GM15510 (cell line): ENCODE data around the gene CACTIN.

Experiments
- POLR2A ChIP-seq: IDR thresholded peaks from 3 replicates; pipeline ENCODE4 v1.6.1; 2011; ENCODE audit warnings: borderline replicate concordance; ENCODE audit not compliant: insufficient read length; ENCODE audit errors: extremely low read depth

The CACTIN gene

DNA sequence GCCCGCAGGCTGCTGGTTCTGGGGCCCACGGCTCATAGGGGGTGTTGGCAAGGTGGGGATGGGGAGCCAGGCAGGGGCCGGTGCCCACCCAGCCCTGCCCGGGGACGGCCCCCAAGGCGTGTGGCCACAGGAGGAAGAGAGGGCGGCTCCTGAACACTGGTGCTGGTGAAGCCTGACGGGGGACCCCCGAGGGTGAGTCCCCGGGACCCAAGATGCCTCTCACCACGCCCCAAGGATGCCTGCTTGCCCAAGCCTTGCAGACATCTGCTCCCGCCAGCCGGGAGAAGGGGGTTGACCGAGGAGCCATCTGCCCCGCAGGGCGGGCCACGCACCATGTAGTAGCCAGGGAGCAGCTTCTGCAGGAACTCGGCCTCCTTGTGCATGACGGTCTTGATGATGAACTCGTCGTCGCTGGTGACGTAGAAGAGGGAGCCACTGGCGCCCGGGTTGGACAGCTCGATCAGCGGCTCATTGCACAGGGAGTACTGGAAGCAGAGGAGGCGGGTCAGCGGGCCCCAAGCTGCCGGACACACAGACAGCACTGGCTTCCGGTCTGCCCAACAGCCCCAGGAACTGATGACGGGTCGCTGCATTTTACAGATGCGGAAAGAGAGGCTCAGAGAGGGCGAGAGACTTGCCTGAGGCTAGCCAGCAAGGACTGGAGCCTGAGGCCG is 29.6 kb upstream of the CACTIN start:
- no peak for TF ChIP-seq POLR2A

- TF ChIP-seq POLR2A = no peak
These were observed 28.9 kb upstream of the CACTIN start for GRCh38 chr19:3655402-3656072.

GRCh38 chr19:3653865-3654513 is 27.4 kb upstream of the CACTIN start:
- no peak for TF ChIP-seq POLR2A

DNA sequence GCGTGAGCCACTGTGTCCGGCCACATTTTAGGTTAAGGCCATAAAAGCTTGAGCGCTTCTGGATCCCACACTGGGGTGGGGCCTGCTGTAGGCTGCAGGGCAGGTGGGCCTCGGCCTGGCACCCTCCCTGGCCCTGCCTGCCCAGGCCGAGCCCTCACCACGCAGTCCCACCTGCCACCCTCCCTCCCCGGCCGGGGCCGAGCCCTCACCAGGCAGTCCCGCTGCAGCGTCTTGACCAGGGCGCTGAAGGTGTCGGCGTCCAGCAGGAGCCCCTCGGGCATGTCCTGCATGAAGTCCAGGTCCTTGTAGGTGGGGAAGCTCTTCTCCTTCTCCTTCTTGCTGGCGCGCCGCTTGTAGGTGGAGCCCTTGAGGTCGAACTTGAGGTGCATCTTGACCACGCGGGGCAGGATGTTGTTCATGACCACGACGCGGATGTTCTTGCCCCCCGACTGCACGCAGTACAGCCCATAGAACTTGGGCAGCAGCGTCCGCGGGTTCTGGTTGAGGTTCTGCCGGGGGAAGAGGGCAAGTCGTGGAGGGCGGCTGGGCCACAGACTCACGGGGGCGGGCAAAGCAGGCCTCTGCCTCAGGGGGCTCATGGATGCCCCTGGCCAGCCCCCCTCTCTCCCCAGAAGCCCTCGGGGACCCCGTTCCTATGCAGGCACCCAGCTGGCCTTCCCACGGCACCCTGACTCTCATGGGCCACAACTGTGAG is 26.6 kb upstream of the CACTIN start:
- TF ChIP-seq POLR2A = no peak

- no peak for TF ChIP-seq POLR2A
These were observed 25.8 kb upstream of the CACTIN start for GRCh38 chr19:3652422-3652821.

DNA sequence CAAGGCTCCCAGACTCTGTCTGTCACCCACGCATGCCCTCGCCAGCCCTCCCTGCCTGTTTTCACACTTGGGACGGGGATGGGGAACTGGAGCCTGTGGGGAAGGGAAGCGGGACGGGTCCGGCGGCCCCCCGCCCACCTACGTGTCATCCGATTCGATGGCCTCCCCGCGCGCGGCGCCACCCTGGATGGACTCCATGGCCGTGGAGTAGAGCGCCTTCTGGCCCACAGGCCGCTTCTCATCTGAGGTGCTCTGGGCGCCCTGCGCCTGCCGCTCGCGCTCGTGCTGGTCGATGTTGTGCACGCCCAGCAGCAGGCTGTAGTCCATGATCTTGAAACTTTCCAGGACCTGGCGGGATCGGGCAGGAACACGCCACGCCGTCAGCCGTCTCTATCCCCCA is 25.1 kb upstream of the CACTIN start:
- TF ChIP-seq POLR2A = no peak

DNA sequence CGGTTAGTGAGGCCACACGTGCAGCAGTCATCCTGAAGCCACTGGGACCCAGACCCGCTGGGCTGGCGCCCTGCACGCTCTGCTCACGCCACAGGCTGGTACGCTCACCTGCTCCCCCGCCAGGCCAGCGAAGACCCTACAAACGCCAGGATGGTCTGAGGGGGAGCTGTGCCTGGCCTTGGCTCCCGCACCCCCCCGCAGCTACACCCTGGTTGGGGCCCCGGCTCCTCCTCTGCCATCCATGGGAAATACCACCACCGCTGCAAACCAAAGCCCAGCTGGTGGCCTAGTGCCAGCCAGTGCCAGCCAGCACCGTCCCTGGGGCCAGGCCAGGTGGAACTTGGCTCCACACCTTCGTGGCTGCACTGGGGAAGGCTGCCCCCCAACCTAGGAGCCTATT is 23.3 kb upstream of the CACTIN start:
- TF ChIP-seq POLR2A = no peak

GRCh38 chr19:3648037-3648905 is 21.7 kb upstream of the CACTIN start:
- no peak for TF ChIP-seq POLR2A

DNA sequence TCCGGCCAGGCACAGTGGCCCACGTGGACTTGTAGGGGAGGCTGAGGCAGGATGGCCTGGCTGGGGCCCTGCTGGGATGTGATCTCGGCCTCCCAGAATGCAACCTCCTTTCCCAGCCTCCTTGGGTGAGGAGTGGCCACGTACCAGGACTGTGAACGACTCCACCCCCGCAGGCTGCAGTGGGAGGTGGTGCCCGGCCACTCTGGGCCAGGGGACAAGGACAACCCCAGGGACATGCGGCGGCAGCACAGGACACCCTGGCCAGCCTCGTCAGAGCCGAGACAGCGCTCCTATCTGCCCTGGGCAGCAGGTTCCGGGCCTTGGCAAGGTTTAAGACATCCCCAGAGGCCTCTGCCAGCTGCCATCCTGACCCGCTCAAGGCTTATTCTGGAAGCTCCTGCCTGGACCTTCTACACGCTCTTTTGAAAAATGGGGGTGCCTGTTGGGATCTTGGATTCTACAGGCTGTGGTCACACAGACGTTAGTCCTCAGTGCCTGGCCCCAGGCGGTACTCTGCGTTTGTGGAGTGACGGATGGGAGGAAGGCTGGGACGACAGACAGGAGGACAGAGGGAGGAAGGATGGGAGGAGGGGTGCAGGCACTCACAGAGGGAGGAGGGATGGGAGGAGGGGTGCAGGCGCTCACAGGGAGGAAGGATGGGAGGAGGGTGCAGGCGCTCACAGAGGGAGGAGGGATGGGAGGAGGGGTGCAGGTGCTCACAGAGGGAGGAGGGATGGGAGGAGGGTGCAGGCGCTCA is 19.9 kb upstream of the CACTIN start:
- TF ChIP-seq POLR2A = no peak

DNA sequence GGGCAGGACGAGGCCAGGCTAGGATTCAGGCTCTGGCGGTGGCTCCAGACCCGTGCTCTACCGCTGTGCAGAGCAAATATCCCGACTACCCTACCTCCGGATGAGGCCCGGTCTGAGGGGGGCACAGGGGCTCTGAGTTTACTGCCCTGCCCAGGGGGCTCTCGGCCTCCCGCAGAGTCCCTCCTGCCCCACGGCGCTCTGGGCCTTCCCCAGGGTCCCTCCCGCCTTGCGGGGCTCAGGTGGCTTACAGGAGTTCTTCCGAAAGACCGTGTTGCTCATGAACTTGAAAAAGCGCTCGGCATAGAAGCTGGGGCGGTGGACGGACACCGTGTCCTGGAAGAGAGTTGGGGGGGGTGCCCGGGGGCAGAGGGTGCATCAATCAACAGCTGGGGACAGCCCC is 19.1 kb upstream of the CACTIN start:
- TF ChIP-seq POLR2A = no peak

DNA sequence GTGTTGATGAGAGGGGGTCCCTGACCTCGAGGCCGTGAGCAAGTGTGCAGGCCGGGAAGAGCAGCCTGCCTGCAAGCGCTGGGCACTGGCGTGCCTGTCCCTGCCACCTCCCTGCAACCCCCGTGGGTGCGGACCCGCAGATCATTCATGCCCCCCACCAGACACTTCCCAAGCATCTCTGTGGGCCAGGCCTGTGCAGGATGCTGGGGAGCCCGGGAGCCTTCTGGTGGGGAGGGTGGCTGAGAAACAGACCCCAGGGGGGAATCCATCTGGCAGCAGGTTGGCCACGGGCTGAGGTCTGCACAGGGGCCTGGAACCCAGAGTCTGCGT is 18.4 kb upstream of the CACTIN start:
- no peak for TF ChIP-seq POLR2A

GRCh38 chr19:3644351-3645066 is 17.9 kb upstream of the CACTIN start:
- TF ChIP-seq POLR2A = no peak

DNA sequence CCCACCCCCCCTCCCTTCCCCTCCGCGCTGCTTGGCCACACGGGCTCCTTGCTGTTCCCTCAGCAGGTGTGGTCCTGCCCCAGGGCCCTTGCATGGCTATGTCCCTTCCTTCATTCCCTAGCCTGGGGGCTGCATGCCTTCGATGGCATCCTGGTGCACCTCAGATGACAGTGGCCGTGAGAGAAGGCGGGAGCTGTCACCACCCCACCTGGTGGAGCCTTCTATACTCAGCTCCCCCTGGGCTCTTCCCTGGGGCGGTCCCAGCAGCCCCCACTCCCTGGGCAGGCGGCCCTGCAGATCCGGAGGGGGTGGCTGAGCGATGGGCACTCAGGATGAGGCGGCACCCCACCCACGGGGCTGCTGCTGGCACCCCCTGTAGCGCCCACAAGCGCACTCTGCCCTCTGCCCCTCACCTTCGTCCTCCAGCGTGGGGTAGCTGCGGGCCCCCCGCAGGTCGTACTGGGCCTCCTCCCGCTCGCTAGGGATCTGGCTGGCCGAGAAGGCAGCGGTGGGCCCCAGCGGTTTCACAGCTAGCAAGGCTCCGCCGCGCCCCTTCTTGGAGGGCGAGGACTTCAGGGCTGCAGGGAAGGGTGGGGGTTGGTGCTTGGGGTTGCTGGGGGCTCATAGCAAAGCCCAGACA is 17.2 kb upstream of the CACTIN start:
- TF ChIP-seq POLR2A = no peak

DNA sequence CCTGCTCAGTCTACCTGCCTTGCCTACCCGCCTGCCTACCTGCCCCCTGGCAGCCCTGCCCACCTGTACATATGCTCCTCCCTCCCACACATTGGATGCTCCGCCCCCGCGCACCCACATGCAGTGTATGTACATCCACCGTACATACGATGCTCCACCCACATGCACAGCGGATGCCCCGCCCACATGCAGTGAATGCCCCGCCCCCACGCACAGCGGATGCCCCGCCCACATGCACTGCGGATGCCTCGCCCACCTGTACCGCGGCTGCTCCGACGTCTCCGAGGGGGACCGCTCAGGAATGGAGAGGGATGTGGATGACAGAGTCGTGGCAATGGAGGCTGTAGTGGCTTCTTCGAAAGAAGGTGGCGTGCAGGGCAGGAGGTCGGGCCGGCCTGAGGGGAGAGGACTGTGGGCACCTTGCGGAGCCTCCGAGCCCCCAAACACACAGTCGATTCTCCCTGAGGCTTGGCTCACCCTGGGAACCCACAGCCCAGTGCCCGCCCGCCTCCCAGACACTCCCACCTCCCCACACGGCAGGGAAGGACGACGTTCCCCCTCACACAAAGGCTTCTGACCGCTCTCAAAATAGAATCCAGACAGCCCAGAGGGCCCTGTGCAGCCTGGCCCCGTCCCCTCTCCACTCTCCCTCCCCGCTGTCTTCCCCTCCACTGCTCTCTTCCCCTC is 16.5 kb upstream of the CACTIN start:
- TF ChIP-seq POLR2A = no peak
